GM12865 (cell line): ENCODE measurements around the gene CPN2.

ENCODE experiments used
- DNase-seq: peaks from one replicate; pipeline ENCODE4 v3.0.0; 2010; ENCODE audit warnings: low read depth
- H3K4me3 ChIP-seq: 2 replicates; pipeline ENCODE4 v1.5.1; 2011; ENCODE audit warnings: mild to moderate bottlenecking, low read depth, low read length, control low read depth
- TF ChIP-seq, protein P1 (sequence below): IDR thresholded peaks from 2 replicates; pipeline ENCODE4 v1.5.1; 2011; ENCODE audit warnings: low read length, control low read depth, low read depth, inconsistent platforms; ENCODE audit not compliant: insufficient read depth; ENCODE audit errors: missing control alignments

The CPN2 gene

DNA sequence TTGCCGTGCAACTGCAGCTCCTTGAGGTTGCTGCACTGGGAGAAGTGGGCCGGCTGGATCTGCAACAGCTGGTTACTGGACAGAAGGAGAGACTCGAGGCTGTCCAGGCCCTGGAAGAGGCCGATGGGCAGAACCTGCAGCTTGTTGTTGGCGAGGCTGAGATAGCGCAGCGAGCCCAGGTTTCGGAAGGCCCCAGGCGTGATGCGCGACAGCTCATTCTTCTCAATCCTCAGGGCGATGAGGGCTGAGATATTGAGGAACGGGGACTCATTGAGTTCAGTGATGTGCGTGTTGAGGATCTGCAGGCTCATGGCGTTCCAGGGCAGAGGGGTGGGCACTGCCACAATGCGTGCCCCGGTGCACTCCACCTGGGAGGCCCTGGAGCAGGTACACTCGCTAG, 9.4 kb upstream of the CPN2 start:
- TF ChIP-seq, protein P1, sequence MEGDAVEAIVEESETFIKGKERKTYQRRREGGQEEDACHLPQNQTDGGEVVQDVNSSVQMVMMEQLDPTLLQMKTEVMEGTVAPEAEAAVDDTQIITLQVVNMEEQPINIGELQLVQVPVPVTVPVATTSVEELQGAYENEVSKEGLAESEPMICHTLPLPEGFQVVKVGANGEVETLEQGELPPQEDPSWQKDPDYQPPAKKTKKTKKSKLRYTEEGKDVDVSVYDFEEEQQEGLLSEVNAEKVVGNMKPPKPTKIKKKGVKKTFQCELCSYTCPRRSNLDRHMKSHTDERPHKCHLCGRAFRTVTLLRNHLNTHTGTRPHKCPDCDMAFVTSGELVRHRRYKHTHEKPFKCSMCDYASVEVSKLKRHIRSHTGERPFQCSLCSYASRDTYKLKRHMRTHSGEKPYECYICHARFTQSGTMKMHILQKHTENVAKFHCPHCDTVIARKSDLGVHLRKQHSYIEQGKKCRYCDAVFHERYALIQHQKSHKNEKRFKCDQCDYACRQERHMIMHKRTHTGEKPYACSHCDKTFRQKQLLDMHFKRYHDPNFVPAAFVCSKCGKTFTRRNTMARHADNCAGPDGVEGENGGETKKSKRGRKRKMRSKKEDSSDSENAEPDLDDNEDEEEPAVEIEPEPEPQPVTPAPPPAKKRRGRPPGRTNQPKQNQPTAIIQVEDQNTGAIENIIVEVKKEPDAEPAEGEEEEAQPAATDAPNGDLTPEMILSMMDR = no peak
- DNase-seq = no peak

DNA sequence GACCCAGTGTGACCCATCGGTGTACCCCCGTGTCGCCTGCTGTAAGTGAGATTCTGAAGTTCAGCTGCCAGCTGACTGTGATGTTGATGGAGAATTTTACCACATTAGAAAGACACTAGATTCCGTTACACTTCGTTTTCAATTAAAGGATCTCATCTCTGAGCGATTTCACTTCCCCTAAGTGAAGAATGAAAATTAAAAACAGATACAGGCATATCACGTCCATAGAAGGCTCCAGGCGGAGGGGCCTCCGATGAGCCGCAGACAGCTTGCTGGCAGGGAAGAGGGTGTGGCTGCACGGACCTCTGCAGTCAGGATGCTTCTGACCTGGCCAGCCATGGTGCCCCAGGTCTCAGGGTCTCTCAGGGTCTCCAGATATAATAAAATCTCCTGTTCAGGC, 6.6 kb upstream of the CPN2 start:
- no peak for DNase-seq
- TF ChIP-seq, protein P1 = no peak
- H3K4me3 ChIP-seq = no peak overlapping the region

More for the DNA sequence above, 9.4 kb upstream of the CPN2 start:
- H3K4me3 ChIP-seq = no peak overlapping the region

DNA sequence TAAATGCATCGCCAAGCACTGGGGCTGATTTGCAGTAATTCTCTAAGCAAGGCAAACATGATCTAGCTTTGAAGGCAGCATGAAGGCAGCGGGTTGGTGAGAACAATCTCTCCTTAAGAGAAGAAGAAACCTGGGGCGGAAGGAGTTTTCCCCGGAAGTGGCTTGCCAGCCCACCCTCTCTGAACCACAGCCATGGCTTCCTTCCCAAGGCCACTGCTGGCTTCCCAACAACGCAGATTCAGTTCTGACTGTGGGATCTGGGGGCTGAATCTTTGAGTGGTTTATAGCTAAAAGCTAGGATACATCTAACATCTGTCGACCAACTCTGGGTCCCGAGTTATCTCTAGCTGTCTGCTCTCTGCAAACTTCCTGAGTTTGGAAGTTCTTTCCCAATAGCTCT, 4.3 kb upstream of the CPN2 start:
- TF ChIP-seq, protein P1 = no peak
- DNase-seq = no peak
- no peak overlapping the region for H3K4me3 ChIP-seq

DNA sequence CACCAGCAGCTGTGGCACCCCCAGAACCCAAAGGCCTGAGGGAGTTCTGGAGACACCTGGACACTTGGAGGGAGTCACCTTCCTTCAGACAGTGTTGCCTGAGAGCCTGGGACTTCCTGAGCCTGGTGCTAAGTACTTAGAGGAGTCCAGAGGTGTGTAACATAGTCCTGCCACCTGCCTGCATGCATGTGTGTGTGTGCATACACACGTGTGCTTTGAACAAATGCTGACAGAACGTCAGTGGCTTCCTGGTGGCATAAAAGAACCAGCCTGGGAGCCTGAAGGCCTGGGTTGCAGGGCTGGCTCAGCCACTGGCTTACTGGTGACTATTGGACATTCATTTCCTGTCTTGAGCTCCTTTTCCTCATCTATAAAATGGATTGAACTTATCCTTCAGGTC, 3.2 kb upstream of the CPN2 start:
- TF ChIP-seq, protein P1 = no peak
- no peak for DNase-seq
- no peak overlapping the region for H3K4me3 ChIP-seq

DNA sequence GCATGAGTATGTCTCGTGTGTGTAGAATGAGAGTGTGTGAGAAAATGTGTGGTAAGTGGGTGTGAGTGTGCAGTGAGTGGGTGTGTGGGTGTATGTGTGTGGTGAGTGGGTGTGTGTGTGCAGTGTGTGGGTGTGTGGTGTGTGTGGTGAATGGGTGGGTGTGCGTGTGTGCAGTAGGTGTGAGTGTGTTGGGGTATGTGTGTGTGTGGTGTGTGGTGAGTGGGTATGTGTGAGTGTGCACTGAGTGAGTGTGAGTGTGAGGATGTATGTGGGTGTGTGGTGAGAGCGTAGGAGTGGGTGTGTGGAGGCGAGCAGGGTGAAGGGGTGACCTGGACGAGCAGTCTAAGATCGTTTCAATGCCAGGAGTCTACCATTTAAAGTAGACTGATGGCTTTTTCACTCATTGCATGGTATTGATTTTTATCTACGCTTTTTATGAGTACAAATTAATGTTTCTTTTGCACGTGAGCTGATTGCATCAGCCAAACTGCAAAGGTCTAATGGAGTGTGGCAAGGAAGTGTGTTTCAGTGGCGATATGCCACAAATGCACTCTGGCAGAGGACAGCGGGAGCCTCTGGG, 1.6 kb upstream of the CPN2 start:
- no peak for DNase-seq
- no peak overlapping the region for H3K4me3 ChIP-seq

DNA sequence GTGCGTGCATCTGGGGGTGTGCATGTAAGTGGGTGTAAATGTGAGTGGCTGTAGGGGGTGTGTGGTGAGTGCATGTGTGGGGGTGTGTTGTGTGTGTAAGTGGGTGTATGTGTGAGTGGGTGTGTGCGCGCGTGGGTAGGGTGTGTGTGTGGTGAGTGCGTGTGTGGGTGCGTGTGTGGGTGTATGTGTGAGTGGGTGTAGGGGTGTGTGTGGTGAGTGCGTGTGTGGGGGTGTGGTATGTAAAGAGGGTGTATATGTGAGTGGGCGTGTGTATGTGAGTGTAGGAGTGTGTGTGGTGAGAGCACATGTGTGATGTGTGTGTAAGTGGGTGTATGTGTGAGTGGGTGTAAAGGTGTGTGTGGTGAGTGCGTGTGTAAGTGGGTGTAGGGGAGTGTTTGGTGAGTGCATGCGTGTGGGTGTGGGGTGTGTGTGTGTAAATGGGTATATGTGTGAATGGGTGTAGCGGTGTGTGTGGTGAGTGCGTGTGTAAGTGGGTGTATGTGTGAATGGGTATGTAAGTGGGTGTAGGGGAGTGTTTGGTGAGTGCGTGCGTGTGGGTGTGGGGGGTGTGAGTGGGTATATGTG, 916 bp upstream of the CPN2 start:
- no peak overlapping the region for H3K4me3 ChIP-seq
- DNase-seq = no peak
- TF ChIP-seq, protein P1 = no peak

More for the DNA sequence above, 1.6 kb upstream of the CPN2 start:
- TF ChIP-seq, protein P1 = no peak

DNA sequence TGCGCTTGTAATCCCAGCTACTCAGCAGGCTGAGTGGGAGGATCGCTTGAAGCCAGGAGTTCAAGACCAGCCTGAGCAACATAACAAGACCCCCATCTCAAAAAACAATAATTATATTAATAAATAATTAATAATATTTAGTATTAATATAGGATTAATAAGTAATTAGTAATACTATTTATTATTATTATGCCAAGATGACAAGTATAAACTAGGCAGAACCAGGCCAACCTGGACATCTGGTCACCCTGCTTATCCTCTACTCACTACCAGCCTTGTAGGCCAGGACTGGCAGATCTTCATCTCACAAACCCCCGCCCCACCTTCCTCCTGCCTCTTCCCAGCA, 429 bp downstream of the CPN2 start:
- TF ChIP-seq, protein P1 = no peak
- H3K4me3 ChIP-seq = no peak overlapping the region
- DNase-seq = no peak
